Ureter (tissue), 1 donor: ENCODE results near the gene TREM1. TPM values are rescaled to one million over a fixed set of nuclear protein-coding genes. Genes with fewer than 3 reads are reported as not detected.

ENCODE experiments used
- DNase-seq: peaks from one replicate; pipeline ENCODE4 v3.0.0-alpha.2; 2020; ENCODE audit warnings: low spot score
- total RNA-seq: library from RNA; stranded (reverse); gene quantifications from one replicate; pipeline ENCODE4 v1.2.4, GENCODE V29; 2023
- donor health status: DM: yes; HTN: yes; CAD: no.

Gene TREM1
- total RNA-seq = 2.2 TPM

DNA sequence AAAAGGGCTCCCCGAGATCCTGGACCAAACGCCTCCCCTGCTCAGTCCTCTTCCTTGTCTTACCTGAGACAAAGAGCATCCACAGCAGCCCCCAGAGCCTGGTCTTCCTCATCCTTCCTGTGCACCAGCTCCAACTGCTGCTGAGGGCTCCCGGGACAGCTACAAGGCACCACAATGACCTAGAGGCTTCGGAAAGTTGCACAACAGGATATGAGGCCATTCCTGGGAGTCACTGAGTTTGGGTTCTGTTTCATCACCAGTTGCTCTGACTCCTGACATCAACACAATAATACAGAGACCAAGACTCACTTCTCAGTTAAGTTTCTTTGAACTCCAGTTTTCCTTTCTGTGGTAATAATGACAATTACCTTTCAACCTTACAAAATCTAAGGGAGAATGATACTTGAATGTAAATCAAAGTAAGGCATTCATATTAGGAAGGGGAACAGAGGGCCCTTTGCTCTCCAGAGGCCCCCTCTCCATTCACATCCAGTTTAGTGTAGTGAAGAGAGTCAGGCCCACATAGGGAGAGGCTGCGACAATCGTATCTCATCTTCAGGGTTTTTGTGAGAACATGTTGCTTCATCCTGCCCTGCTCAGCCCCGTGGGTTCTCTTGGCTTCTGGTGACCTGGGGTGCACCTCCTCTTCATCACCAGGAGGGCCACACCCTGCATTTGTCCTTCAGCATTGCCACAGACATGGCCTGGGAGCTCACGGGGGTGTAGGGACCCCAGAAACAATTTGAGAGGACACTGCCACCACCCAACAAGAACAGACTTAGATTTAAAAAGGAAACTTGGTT, at the start of gene TREM1:
Gene TREM1 (minus strand): TSS at position 139 of the 803 bp plus-strand sequence. CDS start 27 bp downstream, at position 112.
- DNase-seq = no peak

DNA sequence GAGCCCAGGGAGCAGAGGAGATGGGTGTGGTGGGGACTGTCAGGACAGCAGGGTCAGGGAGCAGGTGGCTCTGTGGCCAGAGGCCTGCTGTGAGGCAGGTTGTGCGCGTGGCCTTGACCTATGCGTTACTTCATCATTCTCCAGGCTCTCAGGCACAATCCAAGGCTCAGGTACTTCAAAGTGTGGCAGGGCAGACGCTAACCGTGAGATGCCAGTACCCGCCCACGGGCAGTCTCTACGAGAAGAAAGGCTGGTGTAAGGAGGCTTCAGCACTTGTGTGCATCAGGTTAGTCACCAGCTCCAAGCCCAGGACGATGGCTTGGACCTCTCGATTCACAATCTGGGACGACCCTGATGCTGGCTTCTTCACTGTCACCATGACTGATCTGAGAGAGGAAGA, 49.5 kb upstream of the TREM1 start:
- DNase-seq = no peak

DNA sequence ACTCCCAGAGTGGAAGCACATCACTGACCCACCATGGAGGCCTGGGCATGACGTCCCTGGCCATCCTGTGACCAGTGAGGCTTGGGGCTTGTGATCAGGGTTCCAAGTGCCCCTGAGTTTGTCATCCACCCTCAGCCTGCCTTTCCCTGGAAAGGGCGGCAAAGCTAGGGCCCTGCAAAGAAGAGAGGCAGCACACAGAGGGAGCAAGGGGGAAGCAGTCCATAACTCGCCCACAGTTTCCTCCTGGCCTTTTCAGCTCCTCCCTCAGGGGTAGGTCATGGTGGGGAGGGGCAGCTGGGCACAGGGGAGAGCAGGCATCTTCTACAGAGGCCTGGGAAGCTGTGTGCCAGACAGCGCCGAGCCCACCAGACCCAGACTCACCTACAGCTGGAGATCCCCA, 48.8 kb upstream of the TREM1 start, which contains the start of gene NCR2:
Gene NCR2 (plus strand): TSS at position 313 of the 400 bp plus-strand sequence. CDS start 269 bp downstream, outside the sequence.
- no peak for DNase-seq

DNA sequence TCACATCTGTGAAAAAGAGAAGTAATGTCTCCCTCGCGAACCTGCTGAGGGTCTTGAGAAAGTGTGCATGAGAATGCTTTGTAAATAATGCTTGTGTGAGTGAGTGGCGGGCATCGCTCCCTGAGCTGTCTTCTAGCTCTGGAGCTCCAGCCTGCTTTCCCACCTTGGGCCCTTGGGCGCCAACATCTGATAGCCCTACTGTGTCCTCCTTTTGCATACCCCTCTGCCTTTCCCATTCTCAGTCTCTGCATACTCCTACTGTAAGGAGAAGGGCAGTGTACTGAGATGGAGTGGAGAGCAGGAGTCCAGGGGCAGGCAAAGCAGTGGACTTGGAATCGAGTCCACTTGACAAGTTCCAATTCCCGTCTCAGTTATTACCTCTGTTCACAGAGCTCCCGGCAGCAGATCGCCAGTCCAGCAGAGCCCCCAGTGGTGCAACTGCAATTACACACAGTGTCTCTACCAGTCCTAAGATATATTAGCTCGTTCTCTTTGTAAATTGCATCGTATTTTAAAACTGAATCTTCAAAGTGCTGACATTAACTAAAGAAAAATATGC, 48.1 kb upstream of the TREM1 start:
- DNase-seq = no peak

DNA sequence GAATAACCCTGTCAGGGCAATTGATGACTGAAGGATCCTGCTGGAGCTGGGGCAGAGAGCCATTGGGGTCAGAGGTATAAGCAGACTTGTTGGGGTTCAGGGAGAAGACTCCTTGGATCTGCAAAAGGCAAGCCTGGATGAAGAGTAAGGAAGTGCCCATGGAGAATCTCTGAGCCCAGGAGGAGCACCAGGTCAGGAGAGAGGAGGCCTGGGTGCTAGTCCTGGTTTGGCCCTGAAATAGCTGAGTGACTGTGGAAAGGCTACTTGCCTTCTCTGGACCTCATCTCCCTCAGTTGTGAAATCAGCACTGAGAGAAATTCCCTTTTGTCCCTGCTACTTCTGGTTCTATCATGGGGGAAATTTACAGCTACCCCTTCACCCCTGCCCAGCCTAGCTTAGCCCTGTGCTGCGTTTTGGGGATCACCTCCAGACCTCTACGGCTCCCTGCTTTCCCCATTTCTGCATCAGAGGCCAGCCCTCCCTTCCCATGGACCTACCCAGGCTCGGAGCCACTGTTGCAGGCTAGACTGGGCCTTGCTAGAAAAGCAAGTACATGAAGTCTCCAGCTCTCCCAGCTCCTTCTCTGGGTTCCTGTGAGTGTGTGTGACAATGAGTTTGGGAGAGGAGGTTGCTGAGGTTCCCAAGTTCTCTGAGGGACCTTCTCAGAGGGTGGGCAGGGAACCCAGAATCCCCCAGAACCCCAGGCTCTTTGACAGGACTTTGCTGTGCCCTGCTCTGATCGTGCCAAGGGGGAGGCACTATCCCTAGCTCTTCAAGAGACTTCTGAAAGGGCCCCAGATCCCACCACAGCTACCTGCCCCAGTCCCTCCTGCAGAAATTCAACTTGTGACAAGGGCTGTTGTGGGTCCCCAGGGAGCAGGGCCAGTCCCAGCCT, 46.6 kb upstream of the TREM1 start:
- no peak for DNase-seq

DNA sequence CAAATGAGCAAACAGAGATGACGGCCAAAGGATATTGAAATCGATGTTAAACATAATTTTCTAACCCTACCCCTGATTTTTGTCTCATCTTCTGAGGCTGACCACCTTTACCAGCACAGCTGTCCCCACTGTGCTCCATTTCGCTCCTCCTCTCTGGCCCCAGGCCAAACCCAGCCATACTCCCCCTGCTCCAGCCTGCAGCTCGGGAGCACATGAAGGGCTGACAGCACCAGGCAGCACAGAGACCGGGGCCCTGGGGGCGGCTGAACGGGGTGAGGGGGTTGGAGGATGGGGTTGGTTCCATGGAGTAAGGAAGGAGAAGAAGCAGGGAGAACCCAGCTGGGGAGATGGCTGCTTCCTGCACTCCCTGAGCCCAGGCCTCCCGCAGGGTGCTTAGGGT, 45.8 kb upstream of the TREM1 start:
- no peak for DNase-seq

DNA sequence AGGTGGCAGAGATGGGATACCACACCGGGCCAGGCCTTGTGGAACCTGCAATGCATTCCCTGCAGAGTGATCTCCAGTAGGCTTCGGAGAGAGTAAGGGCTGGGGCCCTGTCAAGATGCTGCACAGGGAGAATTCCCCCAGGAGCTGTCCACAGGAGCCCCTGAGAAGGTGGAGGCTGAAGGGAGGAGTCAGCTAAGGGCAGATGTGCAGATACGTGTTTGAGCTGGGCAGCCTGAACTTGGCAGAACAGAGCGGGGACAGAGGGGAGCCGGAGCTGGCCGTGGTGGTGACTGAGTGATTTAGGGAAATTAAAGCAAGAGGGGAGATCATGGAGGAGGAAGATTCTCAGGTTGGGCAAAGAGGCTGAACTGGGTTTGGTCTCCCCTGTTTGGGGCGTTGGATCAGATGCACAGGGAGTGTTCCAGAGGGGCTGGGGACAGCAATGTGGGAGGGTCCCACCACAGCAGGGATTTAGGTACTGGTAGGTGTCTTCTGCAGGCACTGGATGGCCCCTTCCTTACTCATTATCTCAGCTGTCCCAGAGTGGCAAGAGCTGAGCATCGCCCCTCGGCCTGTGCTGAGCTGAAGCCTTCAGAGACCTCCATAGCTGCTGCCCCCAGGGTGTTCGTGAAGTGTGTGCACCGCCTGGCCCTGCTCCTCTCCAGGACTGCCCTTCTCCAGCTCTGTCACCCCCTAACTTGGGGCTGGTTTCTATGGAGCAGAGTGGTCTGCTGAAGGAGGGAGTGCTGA, 45.1 kb upstream of the TREM1 start:
- no peak for DNase-seq

DNA sequence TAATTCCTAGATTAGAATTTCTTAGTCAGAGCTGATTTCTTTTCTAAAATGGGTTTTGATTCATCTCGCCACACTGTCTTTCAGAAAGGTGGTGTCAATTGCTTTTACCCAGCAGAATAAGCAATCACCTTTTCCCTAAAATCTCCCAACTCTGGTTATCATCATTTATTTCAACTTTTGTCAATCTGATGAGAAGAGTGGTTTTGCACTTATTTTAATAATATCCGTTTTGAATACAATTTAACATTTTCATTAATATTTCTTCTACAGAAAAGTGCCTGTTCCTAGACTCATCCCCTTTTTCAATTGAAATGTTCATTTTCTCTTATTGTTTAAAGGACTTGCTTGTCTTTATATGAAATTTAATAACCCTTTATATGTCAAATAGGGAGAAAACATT, 40.7 kb upstream of the TREM1 start:
- no peak for DNase-seq

DNA sequence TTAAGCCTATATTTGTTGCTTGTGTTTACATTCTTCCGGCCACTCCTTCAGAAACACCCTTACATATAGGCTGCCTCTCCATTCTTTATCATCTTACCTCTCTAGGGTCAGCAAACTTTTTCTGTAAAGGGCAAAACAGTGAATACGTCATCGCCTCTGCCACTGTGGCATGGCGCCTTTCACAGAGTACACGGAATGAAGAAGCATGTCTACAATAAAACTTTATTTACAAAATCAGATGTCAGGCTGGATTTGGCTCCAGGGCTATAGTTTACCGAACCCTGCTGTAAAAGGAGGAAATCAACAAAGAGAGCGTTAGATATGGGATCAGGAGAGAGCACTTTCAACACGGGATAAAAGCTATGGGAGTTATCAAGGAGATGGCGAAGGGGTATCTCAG, 39.6 kb upstream of the TREM1 start:
- no peak for DNase-seq

DNA sequence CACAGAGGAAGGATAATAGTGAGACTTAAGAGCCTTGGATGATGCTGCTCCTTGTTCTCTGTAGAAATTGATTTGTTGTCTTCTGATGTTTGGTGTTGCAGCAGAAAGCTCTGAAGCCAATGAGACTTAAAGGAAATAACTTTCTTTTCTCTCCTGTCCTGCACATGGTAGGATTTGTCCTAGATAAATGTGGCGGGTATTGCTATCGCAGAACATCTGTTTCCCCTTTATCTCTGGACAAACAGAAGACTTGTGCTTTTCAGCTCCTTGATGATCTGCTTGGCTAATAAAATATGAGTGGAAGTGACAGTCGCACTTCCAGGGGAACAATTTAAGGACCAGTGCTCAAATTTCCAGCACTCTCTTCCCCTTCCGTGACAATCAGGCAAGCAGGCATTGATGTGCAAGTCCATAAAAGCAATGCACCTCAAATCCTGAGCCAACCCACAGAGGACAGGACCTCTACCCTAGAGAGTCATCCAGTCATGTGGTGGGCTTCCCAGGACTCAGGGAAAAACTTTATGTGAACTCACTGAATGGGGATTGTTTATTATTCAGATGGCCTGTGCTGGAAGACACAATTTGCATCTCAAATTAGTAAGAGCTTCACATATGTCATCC, 39.1 kb upstream of the TREM1 start:
- DNase-seq = no peak

DNA sequence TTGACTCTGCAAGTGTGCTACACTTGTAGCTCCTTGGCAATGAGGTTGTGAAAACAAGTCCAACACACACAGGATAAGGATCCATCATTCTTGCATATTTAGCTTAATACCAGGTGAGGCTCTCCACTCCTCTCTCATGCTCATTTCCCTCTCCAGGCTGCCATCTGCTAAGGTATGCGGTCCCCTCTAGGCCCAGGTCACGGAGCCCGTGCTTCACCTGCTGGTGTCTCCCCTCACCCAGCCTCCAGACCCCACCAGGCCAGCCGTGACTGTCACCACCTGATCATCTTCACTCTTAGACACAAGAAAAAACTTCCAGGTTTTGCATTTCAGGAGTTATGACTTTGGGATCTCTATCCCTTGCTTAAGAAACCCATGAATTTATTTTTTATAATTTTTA, 34.7 kb upstream of the TREM1 start:
- DNase-seq = no peak

DNA sequence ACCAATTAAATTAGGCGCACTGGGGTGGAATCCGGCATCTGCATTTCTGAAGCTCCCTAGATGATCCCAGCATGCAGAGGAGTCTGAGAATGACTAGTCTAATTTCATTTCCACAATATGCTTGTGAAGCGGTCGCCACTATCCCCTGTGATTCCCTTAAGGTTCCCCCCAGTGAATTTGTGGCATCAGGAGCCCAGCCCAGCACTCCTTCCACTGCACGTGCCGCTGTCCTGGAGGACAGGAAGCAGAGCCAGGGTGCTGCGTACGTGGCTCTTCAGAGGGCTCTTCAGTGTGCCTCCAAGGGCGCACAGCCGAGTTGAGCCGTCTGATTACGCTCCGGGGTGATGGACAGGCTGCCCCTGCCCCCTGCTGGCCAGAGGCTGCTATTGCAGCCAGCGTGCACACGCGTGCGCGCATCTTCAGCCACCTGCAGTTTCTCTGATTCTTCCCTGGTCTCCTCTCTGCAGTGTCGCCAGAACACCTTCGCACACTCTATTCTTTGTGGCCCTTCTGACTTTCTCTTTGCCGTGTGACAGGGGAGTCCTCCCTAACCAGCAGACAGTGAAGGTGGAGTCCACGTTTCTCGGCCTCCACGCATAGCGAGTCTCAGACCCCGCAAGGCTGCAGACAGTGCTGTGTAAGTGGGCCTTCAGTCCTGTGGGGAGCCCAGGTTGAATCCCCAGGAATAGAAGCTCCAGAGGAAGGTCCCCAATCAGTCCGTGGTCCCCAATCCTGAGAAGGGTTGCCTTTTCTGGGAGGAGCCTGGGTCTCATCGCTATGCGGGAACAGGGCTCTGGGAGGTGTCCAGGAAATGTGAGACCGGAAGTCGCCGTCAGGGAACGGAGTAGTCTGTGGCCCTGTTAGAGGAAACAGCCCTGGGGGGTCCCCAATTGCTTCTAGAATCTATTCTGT, 32.4 kb upstream of the TREM1 start:
- DNase-seq = peak; percentile 78

DNA sequence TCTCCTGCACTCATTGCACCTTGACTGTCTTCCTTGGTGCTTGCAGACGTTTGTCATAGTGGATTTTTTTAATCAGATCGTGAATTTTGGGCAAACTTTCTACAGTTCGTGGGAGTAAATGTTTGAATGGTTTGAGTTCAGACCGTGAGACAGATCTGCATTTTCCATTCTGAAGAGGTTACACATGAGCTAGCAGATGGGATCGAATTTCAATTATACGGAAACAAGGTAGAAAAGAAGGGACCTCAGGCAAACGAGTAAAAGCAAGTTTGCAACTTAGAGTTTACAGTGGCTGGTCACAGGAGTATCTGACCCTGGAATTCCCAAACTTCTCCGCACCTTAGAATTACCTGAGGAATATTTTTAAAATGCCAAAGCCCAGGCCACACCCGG, 31.8 kb upstream of the TREM1 start:
- DNase-seq = no peak

DNA sequence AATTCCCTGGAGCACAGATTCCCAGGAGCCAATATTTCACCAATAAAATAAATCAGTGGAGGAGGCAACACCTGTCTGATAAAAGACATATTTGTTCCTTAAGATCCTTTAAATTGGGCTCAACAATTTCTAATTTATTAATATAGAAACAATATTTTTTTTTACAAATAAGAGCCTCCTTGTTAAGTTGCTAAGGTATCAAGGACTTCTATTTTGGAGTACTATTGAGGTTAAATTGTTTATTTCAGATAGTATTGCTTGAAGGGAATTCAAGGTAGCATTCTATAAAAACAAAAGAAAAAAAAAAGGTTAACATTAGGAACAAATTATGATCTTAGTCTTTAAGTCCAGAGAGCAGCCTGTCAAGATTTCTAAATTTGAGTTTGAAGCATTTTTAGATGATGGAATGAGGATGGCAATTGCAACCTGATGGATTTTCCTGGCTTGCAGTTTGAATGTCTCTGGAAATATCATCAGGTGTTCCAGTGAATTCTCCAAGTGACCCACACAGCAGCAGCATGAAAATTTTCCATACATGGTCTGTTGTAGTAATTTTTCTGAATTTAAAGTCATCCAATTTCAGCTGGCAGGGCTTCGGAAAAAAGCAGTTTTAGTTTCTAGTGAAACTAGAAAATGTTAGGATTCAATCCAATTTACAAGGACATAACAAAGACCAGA, 29.6 kb upstream of the TREM1 start:
- no peak for DNase-seq

DNA sequence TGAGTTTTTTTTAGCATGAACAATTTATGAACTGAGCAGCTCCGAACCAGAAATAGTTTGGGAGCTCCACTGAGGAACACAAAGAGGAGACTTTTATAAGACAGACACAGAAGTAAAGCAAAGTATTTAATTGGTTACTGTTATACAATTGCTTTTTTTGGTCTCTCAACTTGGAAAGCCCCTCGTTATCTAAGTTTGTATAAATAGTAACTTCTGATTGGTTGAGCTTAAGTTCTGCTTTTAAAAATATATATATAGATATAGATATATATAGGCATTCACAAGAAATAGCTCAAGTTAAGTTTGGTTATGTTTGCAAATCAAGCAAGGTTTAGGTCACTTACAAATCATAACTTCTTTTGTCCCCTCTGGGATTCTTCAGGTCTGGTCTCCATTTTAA, 28.7 kb upstream of the TREM1 start:
- DNase-seq = no peak

DNA sequence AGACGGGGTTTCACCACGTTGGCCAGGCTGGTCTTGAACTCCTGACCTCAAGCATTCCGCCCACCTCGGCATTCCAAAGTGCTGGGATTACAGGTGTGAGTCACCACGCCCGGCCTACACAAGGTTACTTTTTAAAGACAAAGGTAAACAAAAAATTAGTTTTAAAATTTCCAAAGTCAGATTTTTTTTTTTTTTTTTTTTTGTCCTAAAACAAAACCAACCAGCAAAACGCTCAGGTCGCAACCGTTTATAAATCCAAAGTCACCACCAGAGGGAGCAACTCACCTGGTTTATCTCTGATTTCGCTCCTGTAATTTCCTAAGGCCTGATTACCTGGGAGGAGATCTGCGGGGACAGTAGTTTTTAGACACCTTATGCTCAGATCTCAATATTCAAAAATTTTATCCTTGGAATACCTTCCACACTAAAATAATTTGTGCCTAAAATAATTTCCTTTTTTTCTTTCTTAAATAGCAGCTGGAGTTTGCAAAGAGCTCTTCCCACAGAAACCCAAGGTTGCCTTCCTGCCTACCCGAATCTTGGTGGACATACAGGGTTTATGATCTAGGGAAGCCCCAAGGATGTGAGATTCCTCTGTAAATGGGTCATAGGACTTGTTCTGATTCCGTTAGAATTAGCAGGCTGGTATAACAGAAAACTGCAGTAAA, 19.8 kb upstream of the TREM1 start:
- DNase-seq = no peak

DNA sequence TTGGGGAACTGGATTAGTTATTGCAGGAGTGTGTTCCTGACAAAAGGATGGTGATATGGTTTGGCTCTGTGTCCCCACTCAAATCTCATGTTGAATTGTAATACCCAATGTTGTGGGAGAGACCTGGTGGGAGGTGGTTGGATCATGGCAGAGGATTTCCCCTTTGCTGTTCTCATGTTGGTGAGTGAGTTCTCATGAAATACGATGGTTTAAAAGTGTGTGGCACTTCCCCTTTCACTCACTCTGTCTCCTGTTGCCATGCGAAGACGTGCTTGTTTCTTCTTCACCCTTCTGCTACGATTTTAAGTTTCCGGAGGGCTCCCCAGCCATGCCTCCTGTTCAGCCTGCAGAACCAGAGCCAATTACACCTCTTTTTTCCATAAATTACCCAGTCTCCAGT, 16.2 kb upstream of the TREM1 start:
- DNase-seq = no peak

DNA sequence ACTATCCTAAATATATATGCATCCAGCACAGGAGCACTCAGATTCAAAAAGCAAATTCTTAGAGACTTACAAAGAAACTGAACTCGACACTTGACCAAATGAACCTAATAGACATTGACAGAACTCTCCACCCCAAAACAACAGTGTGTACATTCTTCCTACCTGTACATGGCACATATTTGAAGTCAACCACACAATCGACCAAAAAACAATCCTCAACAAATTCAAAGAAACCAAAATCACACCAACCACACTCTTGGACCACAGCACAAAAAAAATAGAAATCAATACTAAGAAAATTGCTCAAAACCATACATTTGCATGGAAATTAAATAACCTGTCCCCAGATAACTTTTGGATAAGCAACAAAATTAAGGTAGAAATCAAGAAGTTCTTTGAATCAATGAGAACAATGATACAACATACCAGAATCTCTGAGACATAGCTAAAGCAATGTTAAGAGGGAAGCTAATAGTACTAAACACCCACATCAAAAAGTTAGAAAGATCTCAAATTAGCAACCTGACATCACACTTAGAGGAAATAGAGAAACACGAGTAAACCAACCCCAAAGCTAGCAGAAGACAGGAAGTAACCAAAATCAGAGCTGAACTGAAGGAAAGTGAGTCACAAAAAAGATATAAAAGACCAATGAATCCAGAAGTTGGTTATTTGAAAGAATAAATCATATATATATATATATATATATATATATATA, 12.5 kb upstream of the TREM1 start:
- no peak for DNase-seq
